Stimulated activated CD4-positive, alpha-beta T cell treated with anti-CD3 and anti-CD28 coated beads, Interleukin-15, amount 100 ng/mL, for 48 hours (primary cell): ENCODE data around the gene ERCC4.

ENCODE experiments used
- DNase-seq, 2 donors: peaks; one replicate each; pipeline ENCODE4 v3.0.0-alpha.2; 2020; ENCODE audit warnings: low read depth in 2 of 2

Gene ERCC4

GRCh38 chr16:13994239-13995106 is 74.5 kb downstream of the ERCC4 start:
- no peak for DNase-seq

GRCh38 chr16:13995194-13995593 is 75.2 kb downstream of the ERCC4 start:
- DNase-seq: no peak

GRCh38 chr16:13996778-13997288 is 76.9 kb downstream of the ERCC4 start:
- no peak for DNase-seq

- DNase-seq: no peak
These were observed 77.6 kb downstream of the ERCC4 start for GRCh38 chr16:13997526-13997925.

- DNase-seq: no peak
These were observed 78.0 kb downstream of the ERCC4 start for GRCh38 chr16:13997933-13998332.

GRCh38 chr16:13999071-13999894 is 79.3 kb downstream of the ERCC4 start:
- no peak for DNase-seq

- DNase-seq: no peak
These were observed 80.0 kb downstream of the ERCC4 start for GRCh38 chr16:13999895-14000425.

- no peak for DNase-seq
These were observed 81.6 kb downstream of the ERCC4 start for GRCh38 chr16:14001521-14001920.
